Parathyroid adenoma (tissue), 2 donors: ENCODE measurements around the gene BCDIN3D.

ENCODE experiments used
- H2AFZ ChIP-seq: fragments of 300-600 bp; sonication (generic); one replicate; pipeline ENCODE4 v1.7.0; 2017; ENCODE audit warnings: antibody characterized with exemption, mild to moderate bottlenecking
- H3K27ac ChIP-seq: fragments of 300-600 bp; sonication (generic); one replicate; pipeline ENCODE4 v1.7.0; 2017
- H3K27me3 ChIP-seq: fragments of 300-600 bp; sonication (generic); one replicate; pipeline ENCODE4 v1.7.0; 2017; ENCODE audit warnings: low read length; ENCODE audit not compliant: control insufficient read depth, insufficient read depth
- H3K36me3 ChIP-seq: fragments of 300-600 bp; sonication (generic); one replicate; pipeline ENCODE4 v1.7.0; 2017; ENCODE audit warnings: low read length; ENCODE audit not compliant: control insufficient read depth, insufficient read depth
- H3K4me1 ChIP-seq: fragments of 300-600 bp; sonication (generic); one replicate; pipeline ENCODE4 v1.7.0; 2017; ENCODE audit warnings: control low read depth
- H3K4me2 ChIP-seq: fragments of 300-600 bp; sonication (generic); one replicate; pipeline ENCODE4 v1.7.0; 2017; ENCODE audit warnings: low read length
- H3K4me3 ChIP-seq: fragments of 300-600 bp; sonication (generic); one replicate; pipeline ENCODE4 v1.7.0; 2017; ENCODE audit warnings: low read depth, low read length
- H3K79me2 ChIP-seq: fragments of 300-600 bp; sonication (generic); one replicate; pipeline ENCODE4 v1.7.0; 2017; ENCODE audit warnings: control low read depth
- H3K9ac ChIP-seq: fragments of 300-600 bp; sonication (generic); one replicate; pipeline ENCODE4 v1.7.0; 2017; ENCODE audit warnings: mild to moderate bottlenecking
- H3K9me3 ChIP-seq: fragments of 300-600 bp; sonication (generic); one replicate; pipeline ENCODE4 v1.7.0; 2017; ENCODE audit warnings: low read length; ENCODE audit not compliant: control insufficient read depth
- TF ChIP-seq, protein P1 (sequence below): fragments of 300-600 bp; sonication (generic); IDR thresholded peaks from one replicate; pipeline ENCODE4 v1.7.0; 2017; ENCODE audit warnings: antibody characterized with exemption, mild to moderate bottlenecking
- donor health status: primary hyperparathyroidism.

BCDIN3D gene

DNA sequence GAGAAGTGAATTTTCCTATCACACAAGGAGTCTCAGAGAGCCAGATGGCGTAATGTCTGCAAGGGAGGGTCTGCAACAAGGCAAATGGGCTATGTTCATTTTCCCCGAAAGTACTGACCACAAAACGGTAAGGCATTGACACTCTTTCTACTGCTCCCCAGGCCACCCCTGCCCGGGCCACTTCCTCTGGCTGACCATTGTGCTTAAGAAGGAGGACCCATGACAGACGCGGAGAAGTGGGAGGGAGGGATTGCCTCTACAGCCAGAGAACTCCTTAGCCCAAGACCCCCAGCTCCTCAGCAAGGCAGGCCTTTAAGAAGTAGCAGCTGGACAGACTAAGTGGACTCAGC lies 15.9 kb downstream of the BCDIN3D start:
- H3K4me1 ChIP-seq = peaks cover 5% of the 10 kb centered on the region
- peak overlapping the region; percentile 82 for H3K27ac ChIP-seq
- H3K4me3 ChIP-seq = peak overlapping the region; percentile 88
- TF ChIP-seq, protein P1, sequence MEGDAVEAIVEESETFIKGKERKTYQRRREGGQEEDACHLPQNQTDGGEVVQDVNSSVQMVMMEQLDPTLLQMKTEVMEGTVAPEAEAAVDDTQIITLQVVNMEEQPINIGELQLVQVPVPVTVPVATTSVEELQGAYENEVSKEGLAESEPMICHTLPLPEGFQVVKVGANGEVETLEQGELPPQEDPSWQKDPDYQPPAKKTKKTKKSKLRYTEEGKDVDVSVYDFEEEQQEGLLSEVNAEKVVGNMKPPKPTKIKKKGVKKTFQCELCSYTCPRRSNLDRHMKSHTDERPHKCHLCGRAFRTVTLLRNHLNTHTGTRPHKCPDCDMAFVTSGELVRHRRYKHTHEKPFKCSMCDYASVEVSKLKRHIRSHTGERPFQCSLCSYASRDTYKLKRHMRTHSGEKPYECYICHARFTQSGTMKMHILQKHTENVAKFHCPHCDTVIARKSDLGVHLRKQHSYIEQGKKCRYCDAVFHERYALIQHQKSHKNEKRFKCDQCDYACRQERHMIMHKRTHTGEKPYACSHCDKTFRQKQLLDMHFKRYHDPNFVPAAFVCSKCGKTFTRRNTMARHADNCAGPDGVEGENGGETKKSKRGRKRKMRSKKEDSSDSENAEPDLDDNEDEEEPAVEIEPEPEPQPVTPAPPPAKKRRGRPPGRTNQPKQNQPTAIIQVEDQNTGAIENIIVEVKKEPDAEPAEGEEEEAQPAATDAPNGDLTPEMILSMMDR = no peak
- H3K27me3 ChIP-seq = no peaks in the 10 kb centered on the region
- H2AFZ ChIP-seq = peak overlapping the region; percentile 86
- H3K36me3 ChIP-seq = no peaks in the 10 kb centered on the region
- H3K79me2 ChIP-seq = peaks cover 47% of the 10 kb centered on the region
- no peaks in the 10 kb centered on the region for H3K9me3 ChIP-seq
- H3K9ac ChIP-seq = no peak overlapping the region
- peak overlapping the region; percentile 91 for H3K4me2 ChIP-seq

DNA sequence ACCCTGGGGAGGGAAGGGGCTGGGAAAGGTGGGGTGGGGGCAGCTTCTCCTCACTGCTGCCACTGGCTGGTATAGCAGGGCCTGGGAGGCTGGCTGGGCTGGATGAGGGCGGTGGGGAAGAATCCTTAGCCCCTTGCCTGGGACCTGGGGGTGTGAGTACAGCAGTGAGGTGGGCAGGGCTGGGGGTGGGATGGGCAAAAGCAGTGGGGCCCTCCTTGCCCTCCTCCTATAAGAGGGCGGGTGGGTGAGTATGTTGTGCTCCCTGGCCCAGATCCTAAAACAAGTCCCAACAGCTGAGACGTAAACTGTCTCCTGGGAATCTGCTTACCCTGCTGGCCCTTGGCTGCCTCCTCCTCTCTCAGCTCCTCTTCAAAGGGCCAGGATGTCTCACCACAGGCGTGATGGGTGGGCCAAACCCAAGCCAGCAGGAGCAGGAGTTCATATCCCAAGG lies 16.9 kb downstream of the BCDIN3D start:
- H3K9me3 ChIP-seq = no peaks in the 10 kb centered on the region
- H3K4me3 ChIP-seq = no peak overlapping the region
- peaks cover 8% of the 10 kb centered on the region for H3K4me1 ChIP-seq
- H3K79me2 ChIP-seq = peaks cover 52% of the 10 kb centered on the region
- no peaks in the 10 kb centered on the region for H3K36me3 ChIP-seq
- H2AFZ ChIP-seq = no peak overlapping the region
- no peak overlapping the region for H3K27ac ChIP-seq
- H3K9ac ChIP-seq = no peak overlapping the region
- H3K4me2 ChIP-seq = no peak overlapping the region
- TF ChIP-seq, protein P1 = no peak
- H3K27me3 ChIP-seq = no peaks in the 10 kb centered on the region

DNA sequence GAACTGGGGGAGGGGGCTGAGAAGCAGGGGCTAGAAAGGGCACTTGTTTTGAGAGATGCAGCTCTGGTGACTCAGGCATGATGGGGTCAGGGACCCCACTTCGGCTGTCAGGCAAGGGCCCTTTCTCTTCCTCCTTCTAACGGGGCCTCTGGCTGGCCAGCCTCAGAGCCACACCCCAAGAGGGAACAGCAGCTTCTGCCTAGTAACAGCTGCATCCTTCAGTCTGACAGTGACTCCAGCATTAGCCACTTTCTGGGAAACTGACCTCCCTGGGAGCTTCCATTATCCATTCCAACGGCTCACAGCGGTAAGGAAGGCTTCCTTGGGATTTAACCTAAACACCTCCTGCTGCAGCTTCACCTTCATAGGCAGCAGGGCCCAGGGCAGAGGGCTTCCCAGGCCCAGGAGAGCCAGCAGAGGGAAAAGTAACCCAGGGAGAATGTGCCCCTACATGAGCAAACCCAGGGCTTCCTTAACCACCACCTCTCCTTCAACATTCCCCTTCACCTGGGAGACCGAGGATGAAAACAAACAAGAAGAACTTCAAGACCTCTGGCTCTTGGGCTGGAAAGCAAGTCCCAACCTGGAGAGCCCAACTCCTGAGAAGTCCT lies 17.4 kb downstream of the BCDIN3D start:
- no peaks in the 10 kb centered on the region for H3K9me3 ChIP-seq
- peaks cover 57% of the 10 kb centered on the region for H3K79me2 ChIP-seq
- TF ChIP-seq, protein P1 = no peak
- no peak overlapping the region for H3K4me3 ChIP-seq
- H3K9ac ChIP-seq = no peak overlapping the region
- H3K27ac ChIP-seq = no peak overlapping the region
- H3K27me3 ChIP-seq = no peaks in the 10 kb centered on the region
- H3K4me1 ChIP-seq = peaks cover 8% of the 10 kb centered on the region
- no peak overlapping the region for H2AFZ ChIP-seq
- H3K36me3 ChIP-seq = no peaks in the 10 kb centered on the region
- H3K4me2 ChIP-seq = no peak overlapping the region

DNA sequence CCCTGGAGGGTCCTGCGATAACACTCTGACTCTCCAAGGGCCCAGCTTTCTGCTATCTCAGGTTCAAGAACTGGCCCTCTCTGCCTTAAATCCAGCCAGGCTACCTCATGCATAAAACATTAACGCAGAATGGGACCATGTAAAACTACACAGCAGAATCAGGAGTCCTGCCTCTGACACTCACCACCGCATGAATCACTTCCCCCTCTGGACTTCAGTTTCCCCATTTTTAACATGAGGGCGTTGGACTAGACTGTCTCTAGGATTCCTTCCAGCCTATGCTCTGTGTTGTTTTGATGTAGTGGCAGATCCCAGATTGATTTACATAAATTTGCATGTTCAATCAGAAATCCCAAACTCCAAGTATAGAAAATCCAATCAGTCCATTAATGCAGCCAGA lies 18.0 kb downstream of the BCDIN3D start:
- Histone ChIP-seq H3K27me3 (no peaks in the 10 kb centered on the region), H3K36me3 (no peaks in the 10 kb centered on the region), H3K4me1 (peaks cover 8% of the 10 kb centered on the region), H3K4me3 (no peak overlapping the region), H3K9ac (no peak overlapping the region), H3K79me2 (peaks cover 58% of the 10 kb centered on the region), H3K27ac (no peak overlapping the region), H3K9me3 (no peaks in the 10 kb centered on the region), H2AFZ (no peak overlapping the region), H3K4me2 (no peak overlapping the region)
- TF ChIP-seq, protein P1 = no peak

DNA sequence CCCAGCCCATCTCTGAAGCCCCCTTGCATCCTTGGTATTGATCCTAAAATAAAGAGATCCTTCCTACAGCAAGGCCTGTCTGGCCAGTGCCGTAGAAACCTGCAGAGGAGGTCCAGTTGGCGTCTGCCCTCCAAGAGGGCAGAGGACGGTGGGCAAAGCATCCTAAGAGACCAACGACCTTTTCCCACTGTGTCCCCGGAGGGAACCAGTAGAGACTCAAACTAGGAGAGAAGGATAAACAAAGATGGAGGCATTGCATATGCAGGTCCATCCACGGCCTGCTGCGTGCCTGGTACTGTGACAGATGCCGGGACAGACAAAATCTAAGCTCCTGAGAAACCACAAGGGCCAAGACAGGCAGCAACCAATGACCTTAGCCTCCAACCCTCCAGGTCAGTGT lies 18.5 kb downstream of the BCDIN3D start:
- no peak overlapping the region for H3K9ac ChIP-seq

More for the DNA sequence above, 18.5 kb downstream of the BCDIN3D start:
- Histone ChIP-seq H3K79me2 (peaks cover 60% of the 10 kb centered on the region), H3K4me2 (no peak overlapping the region), H3K27ac (no peak overlapping the region), H3K36me3 (no peaks in the 10 kb centered on the region), H3K4me1 (peaks cover 8% of the 10 kb centered on the region), H2AFZ (no peak overlapping the region), H3K9me3 (no peaks in the 10 kb centered on the region), H3K27me3 (no peaks in the 10 kb centered on the region), H3K4me3 (no peak overlapping the region)
- TF ChIP-seq, protein P1 = no peak
